Stimulated activated CD4-positive, alpha-beta T cell treated with anti-CD3 and anti-CD28 coated beads, Interleukin-4, amount 100 ng/mL, for 4 hours (primary cell): ENCODE results near the gene ABCB9.
"Not testable (repeated sequence)": the region's sequence is repeated elsewhere in the genome, so short reads cannot be mapped to it uniquely, and the experiment has no call there.

ENCODE experiments used
- DNase-seq, 2 experiments: peaks; one replicate each; pipeline ENCODE4 v3.0.0-alpha.2; 2020

Gene ABCB9

DNA sequence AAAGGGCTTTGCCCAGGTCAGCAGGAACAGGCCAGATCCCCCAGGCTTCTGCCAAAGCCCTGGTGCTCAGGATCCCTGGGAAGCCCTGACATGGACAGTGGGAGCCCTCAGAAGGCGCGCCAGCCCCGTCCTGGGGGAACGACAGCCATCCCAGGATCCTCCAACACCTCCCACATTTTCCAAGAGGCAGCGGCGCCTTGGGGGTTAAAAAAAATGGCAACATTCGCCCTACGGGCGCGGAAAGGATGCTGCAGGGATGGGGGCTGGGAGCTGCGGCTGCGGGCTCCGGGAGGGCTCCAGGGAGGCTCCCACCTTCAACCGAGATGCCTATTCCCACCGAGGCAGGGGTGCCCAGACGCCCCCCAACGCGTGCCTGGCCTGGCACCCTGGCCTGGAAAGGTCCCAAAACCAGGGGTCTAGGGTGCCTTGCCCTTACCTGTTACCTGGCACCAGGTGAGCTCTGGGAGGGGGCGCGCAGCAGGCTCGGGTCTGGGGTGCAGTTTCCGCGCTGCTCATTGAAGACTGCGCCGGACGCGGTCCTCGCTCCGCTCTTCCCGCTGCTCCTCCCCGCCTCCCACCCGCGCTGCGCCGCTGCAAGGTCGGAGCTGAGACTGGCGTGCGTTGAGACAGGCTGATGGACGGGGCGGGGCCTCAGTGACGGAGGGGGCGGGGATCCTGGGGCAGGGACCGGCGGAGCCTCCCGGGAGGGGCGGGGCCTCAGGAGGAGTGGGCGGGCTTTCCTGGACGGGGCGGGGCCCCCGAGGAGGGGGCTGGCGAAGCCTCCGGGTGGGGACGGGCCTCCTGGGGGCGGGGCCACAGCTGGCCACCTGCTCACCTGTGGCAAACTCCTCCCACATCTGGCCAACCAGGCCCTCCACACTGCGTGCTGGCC is at the start of gene ABCB9:
Gene ABCB9 (minus strand): TSS at position 613 of the 892 bp plus-strand sequence. CDS start 6,228 bp downstream, outside the sequence.
- DNase-seq = peak; percentile 87 to 97

DNA sequence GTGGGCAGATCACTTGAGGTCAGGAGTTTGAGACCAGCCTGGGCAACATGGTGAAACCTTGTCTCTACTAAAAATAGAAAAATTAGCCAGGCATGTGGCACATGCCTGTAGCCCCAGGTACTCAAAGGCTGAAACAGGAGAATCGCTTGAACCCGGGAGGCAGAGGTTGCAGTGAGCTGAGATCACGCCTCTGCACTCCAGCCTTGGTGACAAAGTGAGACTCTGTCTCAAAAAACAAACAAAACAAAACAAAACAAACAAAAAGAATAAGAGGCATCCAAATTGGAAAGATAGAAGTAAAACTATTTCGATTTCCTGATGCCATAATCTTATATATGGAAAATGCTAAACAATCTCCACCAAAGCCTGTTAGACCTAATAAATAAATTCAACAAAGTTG is 48.2 kb upstream of the ABCB9 start:
- not testable (repeated sequence) for DNase-seq

GRCh38 chr12:123013185-123014095 is 47.2 kb upstream of the ABCB9 start:
- no peak for DNase-seq

GRCh38 chr12:123011701-123012100 is 45.4 kb upstream of the ABCB9 start:
- DNase-seq = no peak

DNA sequence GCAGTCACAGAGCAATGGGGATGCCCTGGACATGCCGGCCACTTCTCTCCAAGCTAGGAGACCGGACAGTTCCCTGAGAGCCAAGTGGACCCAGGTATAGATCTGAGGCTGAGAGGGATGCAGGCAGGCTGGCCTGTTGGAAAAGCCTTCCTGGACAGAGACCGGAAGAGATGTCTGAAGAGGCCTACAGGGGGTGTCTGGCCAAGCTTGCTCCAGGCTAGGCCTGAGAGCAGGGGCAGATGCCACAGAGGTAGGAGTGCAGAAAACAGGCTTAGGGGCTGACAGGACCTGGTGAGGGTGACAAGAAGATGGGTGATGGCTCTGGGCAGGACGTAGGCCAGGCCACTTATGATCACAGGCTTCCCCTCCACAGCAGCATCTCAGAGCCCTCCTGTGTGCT is 44.4 kb upstream of the ABCB9 start:
- no peak for DNase-seq

DNA sequence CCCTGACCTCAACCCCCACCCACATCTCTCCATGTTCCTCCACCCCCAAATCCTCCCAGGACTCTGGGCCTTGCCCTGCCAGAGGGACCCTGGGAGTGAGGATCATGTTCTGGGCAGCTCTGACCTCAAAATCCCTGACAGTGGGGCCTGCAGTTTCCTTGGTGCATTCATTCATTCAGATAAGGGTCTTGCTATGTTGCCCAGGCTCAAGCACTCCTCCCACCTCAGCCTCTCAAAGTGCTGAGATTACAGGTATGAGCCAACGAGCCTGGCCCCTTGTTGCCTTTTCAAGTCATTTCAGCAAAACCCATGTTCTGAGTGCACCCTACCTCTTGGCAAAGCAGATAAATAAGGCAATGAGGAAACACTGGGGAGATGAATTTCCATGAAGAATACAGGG is 43.8 kb upstream of the ABCB9 start:
- no peak for DNase-seq

DNA sequence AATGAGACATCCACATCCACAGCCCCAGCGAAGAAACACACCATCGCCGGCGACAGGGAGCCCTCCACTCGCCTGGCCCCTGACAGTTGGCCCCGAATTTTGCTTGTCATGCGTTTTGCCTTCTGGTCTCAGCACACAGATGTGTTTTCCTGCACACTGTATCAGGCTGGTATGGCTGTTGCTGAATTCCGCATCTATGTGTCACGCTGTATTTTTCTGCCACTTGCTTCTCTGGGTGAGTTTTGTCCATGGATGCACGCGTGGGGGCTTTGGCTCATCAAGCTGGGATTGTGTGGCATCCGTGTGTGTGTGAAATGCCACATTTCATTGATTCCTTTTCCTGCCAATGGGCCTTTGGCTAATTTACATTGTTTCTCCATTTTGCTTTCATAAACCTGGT is 40.7 kb upstream of the ABCB9 start:
- no peak for DNase-seq

GRCh38 chr12:123005081-123005626 is 38.9 kb upstream of the ABCB9 start:
- DNase-seq = no peak

- DNase-seq = no peak
Observed at GRCh38 chr12:123004287-123004686, 38.0 kb upstream of the ABCB9 start.

DNA sequence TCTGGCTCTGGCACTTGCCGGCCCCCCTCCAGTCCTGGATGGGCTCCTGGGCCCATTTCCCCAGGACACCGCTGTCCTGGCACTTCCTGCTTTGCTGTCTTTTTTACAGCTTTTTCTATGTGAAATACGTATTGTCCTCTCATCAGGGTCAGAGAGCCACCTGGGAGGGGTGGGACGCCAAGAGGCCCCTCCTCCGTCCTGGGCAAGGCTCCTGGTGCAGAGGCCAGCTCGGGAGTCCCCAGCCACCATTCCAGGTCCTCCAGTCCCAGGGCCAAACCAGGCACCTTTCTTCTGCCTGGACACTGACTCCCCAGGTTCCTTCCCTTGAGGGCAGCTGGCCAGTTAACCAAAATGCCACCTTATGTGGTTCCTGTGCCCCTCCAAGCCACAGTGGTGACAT is 37.0 kb upstream of the ABCB9 start:
- DNase-seq = no peak

DNA sequence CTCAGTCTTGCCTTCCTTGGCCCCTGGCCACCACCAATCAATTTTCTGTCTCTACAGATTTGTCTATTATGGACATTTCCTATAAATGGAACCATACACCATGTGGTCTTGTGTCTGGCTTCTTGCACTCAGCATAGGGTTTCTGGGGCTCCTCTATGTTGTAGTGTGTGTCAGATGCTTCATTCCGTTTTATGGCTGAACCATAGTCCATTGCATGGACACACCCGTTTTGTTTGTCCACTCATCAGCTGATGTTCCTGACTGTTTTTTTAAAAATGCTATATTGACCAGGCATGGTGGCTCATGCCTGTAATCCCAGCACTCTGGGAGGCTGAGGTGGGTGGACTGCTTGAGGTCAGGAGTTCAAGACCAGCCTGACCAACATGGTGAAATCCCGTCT is 35.2 kb upstream of the ABCB9 start:
- no peak for DNase-seq

DNA sequence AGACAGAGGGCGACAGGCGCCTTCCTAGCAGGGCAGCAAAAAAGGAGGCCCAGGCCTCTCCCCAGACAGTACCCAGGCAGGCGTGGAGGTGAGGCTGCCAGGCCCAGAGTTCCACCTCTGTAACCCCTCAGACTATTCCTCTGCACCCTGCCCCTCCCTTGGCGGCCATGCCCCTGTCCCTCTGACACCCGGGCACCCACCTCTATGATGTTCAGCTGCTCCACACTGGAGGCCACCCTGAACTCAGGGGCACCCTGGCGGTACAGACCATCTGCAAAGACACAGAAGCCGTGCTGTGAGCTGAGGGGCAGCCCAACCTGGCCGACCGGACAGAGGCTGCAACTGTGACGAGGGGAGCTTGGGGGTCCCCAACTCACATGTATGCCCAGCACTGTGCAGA is 34.3 kb upstream of the ABCB9 start:
- no peak for DNase-seq

- no peak for DNase-seq
Observed at GRCh38 chr12:122999986-123000420, 33.7 kb upstream of the ABCB9 start.

DNA sequence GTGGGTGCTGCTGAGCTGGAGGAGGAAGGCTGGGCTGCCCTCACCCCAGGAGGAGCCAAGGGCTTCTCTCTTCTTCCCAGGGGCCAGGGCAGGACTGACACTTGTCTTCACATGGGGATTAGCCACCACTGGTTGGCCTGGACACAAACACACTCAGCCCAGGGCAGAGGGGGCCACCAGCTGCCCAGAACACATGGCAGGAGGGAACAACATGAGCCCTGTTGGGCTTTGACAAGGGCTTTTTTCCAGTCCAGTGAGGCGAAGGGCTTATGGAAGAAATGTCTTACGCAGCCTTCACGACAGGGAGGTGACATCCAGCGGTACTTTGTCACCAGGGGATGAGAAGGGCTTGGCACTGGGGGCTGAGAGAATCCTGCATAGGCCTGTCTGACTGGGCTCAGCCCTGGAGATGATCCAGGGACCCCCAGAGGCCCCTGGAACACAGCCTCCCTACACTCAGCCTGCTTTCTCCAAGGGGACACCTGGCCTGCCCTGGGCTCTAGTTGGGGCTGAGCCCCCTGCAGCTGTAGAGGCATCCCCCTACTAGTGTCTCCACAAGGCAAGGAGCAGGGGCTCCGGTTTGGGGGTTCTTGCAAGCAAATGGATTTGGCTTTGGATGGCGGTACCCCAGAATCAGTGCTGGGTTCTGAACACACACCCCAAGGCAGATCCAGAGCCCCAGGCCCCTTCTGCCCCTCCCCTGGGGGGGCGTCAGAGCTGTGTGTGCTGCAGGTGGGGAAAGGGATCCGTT is 33.1 kb upstream of the ABCB9 start:
- DNase-seq = no peak

- no peak for DNase-seq
Observed at GRCh38 chr12:122998316-122998715, 32.1 kb upstream of the ABCB9 start.

GRCh38 chr12:122997343-122998250 is 31.3 kb upstream of the ABCB9 start:
- DNase-seq = no peak

DNA sequence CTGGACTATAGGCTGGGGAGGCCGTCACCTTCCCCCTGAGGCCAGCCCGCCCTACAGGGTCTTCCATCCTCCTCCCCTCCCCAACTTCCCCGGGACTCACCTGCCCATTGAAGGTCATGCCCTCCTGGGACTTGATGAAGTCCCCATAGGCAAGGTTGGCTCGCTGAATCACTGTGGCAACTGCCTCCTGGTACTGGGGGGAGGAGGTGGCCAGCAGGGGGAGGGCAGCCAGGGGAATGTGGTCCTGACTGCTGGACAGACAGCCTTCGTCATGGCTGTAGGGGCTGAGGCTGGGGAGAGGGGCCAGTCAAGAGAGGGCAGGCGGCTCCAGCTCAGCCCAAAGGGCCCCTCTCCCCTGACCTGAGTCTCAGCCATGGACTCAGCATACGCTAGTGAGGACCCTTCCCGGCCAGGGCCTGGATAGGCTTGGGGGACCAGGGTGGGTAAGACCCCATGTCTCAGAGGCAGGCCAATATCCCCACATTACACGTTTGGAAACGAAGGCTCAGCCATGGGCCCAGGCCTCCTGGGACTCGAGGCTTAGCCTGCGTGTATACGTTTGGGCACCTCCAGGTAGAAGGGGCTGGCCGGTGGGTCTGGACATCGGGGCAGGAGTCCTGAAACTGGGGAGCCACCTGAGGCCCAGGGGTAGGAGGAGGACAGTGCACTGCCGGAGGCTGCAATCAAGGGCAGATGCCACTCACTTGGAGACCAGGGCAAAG is 30.5 kb upstream of the ABCB9 start:
- no peak for DNase-seq

- DNase-seq = no peak
Observed at GRCh38 chr12:122996188-122996601, 29.9 kb upstream of the ABCB9 start.

GRCh38 chr12:122995503-122996187 is 29.4 kb upstream of the ABCB9 start:
- DNase-seq = no peak
